ENCODE data around the gene SDK1. TPM values are rescaled to one million over a fixed set of nuclear protein-coding genes. Genes with fewer than 3 reads are reported as not detected.

SDK1 gene
- total and polyA plus RNA-seq, 10 of the 15 experiments (the other 5 are each of a cell fraction or from before 2014, with no cell fraction given), result 0.14 to 0.33 TPM; not detected in 8

DNA sequence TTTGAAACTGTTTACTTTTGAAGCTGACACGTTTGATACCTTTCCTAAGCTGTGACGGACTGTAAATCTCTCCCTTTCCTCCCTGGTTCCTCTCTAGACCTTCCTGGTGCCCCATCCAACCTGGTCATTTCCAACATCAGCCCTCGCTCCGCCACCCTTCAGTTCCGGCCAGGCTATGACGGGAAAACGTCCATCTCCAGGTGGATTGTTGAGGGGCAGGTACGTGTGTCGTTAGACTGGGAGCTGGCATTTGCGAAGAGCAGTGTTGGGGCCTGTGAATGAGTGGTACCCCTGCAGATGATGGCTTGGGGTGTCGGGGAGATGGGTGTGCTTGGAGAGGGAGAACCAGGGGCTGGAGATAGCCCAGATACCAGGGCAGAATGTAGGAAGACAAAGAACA, 778.3 kb downstream of the SDK1 start:
- H2AFZ ChIP-seq (ENCODE audit: control insufficient read depth, low read depth, low read length), result no peak overlapping the region
- no TSS peak for BruUV-seq (replicated peaks)
- ChIA-PET POLR2A (no interaction called here), CTCF (no interaction called here), RAD21 (ENCODE audit: unreplicated experiment) (no interaction called here), SMC1A (ENCODE audit: uncharacterized antibody, unreplicated experiment) (no interaction called here)
- no peaks in the 10 kb centered on the region for H3K27me3 ChIP-seq (replicated peaks in 1 of 2; ENCODE audit: control insufficient read depth in 2 of 2, insufficient read depth in 2 of 2, low read length in 1 of 2)
- no peak overlapping the region for H3K9ac ChIP-seq (ENCODE audit: control insufficient read depth, insufficient read depth, low read length)
- H4K20me1 ChIP-seq (ENCODE audit: control insufficient read depth, insufficient read depth), result no peaks in the 10 kb centered on the region
- FAIRE-seq, result no peak
- no peak overlapping the region for H3K4me3 ChIP-seq
- intact Hi-C loops (cut with micrococcal nuclease; ENCODE audit: unreplicated experiment) (no loop called here), in situ Hi-C loops (cut with MboI) (no loop called here)
- WGBS (ENCODE audit: insufficient coverage, insufficient replicate concordance, low lambda C conversion rate, missing lambda C conversion rate), result 22% methylated on average over 11 of the region's 11 CpGs
- TF ChIP-seq ZBED1 (IDR thresholded peaks at IDR 0.05; ENCODE audit: borderline replicate concordance) (no peak), SKIL (IDR thresholded peaks at IDR 0.05; ENCODE audit: low read depth, poor library complexity, severe bottlenecking) (no peak), RFX5 (IDR thresholded peaks at IDR 0.05; ENCODE audit: low read depth, low read length) (no peak), CREM (IDR thresholded peaks at IDR 0.05; ENCODE audit: low read depth) (no peak), LARP7 (IDR thresholded peaks at IDR 0.05) (no peak), ZBTB40 (IDR thresholded peaks at IDR 0.05; ENCODE audit: borderline replicate concordance) (no peak), PML (IDR thresholded peaks at IDR 0.05; ENCODE audit: low read length) (no peak), SMARCA5 (IDR thresholded peaks at IDR 0.05) (no peak), EP300 (IDR thresholded peaks at IDR 0.05; ENCODE audit: borderline replicate concordance in 1 of 2, control insufficient read depth in 1 of 2, low read depth in 2 of 2, low read length in 2 of 2) (no peak), NFYB (IDR thresholded peaks at IDR 0.05; ENCODE audit: insufficient read depth, low read depth, low read length) (no peak)
- TF ChIP-seq, protein P1, sequence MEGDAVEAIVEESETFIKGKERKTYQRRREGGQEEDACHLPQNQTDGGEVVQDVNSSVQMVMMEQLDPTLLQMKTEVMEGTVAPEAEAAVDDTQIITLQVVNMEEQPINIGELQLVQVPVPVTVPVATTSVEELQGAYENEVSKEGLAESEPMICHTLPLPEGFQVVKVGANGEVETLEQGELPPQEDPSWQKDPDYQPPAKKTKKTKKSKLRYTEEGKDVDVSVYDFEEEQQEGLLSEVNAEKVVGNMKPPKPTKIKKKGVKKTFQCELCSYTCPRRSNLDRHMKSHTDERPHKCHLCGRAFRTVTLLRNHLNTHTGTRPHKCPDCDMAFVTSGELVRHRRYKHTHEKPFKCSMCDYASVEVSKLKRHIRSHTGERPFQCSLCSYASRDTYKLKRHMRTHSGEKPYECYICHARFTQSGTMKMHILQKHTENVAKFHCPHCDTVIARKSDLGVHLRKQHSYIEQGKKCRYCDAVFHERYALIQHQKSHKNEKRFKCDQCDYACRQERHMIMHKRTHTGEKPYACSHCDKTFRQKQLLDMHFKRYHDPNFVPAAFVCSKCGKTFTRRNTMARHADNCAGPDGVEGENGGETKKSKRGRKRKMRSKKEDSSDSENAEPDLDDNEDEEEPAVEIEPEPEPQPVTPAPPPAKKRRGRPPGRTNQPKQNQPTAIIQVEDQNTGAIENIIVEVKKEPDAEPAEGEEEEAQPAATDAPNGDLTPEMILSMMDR (IDR thresholded peaks at IDR 0.05 in 2 of 3, conservative IDR thresholded peaks at IDR 0.05 in 1 of 3; ENCODE audit: control insufficient read depth in 2 of 3, extremely low read depth in 1 of 3, insufficient read depth in 1 of 3, low read depth in 3 of 3, low read length in 3 of 3), result no peak
- TF ChIP-seq, protein P2, sequence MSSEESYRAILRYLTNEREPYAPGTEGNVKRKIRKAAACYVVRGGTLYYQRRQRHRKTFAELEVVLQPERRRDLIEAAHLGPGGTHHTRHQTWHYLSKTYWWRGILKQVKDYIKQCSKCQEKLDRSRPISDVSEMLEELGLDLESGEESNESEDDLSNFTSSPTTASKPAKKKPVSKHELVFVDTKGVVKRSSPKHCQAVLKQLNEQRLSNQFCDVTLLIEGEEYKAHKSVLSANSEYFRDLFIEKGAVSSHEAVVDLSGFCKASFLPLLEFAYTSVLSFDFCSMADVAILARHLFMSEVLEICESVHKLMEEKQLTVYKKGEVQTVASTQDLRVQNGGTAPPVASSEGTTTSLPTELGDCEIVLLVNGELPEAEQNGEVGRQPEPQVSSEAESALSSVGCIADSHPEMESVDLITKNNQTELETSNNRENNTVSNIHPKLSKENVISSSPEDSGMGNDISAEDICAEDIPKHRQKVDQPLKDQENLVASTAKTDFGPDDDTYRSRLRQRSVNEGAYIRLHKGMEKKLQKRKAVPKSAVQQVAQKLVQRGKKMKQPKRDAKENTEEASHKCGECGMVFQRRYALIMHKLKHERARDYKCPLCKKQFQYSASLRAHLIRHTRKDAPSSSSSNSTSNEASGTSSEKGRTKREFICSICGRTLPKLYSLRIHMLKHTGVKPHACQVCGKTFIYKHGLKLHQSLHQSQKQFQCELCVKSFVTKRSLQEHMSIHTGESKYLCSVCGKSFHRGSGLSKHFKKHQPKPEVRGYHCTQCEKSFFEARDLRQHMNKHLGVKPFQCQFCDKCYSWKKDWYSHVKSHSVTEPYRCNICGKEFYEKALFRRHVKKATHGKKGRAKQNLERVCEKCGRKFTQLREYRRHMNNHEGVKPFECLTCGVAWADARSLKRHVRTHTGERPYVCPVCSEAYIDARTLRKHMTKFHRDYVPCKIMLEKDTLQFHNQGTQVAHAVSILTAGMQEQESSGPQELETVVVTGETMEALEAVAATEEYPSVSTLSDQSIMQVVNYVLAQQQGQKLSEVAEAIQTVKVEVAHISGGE (CRISPR knock-in tag; IDR thresholded peaks at IDR 0.05), result no peak
- no peaks in the 10 kb centered on the region for H3K79me2 ChIP-seq (ENCODE audit: control insufficient read depth, insufficient read depth, low read length)
- DNase-seq (ENCODE audit: low read depth, low spot score), result no peak
- H3K27ac ChIP-seq (ENCODE audit: control insufficient read depth, insufficient read depth), result no peak overlapping the region
- H3K36me3 ChIP-seq (ENCODE audit: control insufficient read depth in 2 of 2, insufficient read depth in 2 of 2, low read length in 1 of 2), result no peaks in the 10 kb centered on the region
- no peak overlapping the region for H3K4me2 ChIP-seq (ENCODE audit: control insufficient read depth, insufficient read depth)
- no peaks in the 10 kb centered on the region; the same call in 2 of the 3 replicates for H3K9me3 ChIP-seq (replicated peaks; ENCODE audit: control insufficient read depth, insufficient read depth, low read length)
- ATAC-seq, result no peak
- H3K4me1 ChIP-seq (ENCODE audit: control insufficient read depth, insufficient read depth, low read length), result no peaks in the 10 kb centered on the region

All from GM12878 (cell line).